ENCODE data around the gene SPECC1.

The SPECC1 gene

DNA sequence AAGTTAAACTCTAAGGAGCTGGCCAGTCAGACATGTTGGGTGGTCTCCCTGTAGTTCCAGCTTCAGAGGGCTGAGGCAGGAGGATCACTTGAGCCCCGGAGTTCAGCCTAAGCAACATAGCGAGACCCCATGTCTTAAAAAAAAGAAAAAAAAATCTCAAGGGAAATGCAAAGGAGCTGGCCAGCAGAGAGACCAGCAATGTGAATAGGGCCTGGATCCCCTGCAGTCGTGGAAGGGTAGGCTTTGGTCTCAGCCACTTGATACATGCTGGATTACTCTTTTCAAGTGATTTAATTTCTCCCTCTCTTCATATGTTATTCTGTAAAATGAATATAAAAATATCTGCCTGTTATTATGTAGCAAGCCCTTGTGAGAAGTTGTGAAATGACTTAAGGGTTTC is 207.7 kb downstream of the SPECC1 start:
- WGBS, result 89% methylated on average over 3 of the region's 3 CpGs
- H3K9me3 ChIP-seq (ENCODE audit: control insufficient read depth, low read length), result peaks cover 4% of the 10 kb centered on the region

DNA sequence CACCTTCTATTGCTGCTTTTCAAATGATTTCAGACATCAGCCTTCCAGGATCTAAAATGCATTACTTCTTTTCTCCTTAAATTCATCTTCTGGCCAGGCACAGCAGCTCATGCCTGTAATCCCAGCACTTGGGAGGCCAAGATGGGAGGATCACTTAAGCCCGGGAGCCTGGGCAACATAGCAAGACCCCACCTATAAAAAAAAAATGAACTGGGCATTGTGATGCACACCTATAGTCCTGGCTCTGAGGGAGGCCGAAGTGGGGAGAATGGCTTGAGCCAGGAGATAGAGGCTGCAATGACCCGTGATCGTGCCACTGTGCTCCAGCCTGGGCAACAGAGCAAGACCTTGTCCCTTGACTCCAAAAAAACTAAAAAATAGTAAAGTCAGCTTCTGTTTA is 208.5 kb downstream of the SPECC1 start:
- Histone ChIP-seq H4K8ac (ENCODE audit: low read length) (no peak overlapping the region), H3K9me3 (ENCODE audit: control insufficient read depth, low read length) (peaks cover 4% of the 10 kb centered on the region), H3K27me3 (ENCODE audit: control insufficient read depth in 1 of 2, insufficient read depth in 1 of 2, low read length in 2 of 2) (no peaks in the 10 kb centered on the region), H3K4me2 (ENCODE audit: low read length, poor library complexity, severe bottlenecking) (no peak overlapping the region), H3K4ac (ENCODE audit: low read depth in 1 of 2, low read length in 2 of 2) (no peak overlapping the region), H3K18ac (ENCODE audit: low read depth in 1 of 2, low read length in 2 of 2) (no peak overlapping the region), H2BK12ac (ENCODE audit: low read length in 2 of 2) (no peak overlapping the region), H3K4me1 (ENCODE audit: control insufficient read depth, insufficient read depth, low read depth, low read length) (peaks cover 15% of the 10 kb centered on the region), H3K4me3 (ENCODE audit: insufficient read depth in 1 of 2, low read depth in 1 of 2, low read length in 2 of 2) (no peak overlapping the region), H2BK15ac (ENCODE audit: low read depth, poor library complexity, severe bottlenecking) (no peak overlapping the region), H3K27ac (ENCODE audit: low read length, poor library complexity, severe bottlenecking) (no peak overlapping the region), H3K9ac (ENCODE audit: low read length) (no peak overlapping the region), H2BK5ac (ENCODE audit: low read depth, low read length, poor library complexity, severe bottlenecking) (no peak overlapping the region), H2AFZ (ENCODE audit: low read depth, low read length) (no peak overlapping the region), H2BK120ac (ENCODE audit: low read depth, low read length) (no peak overlapping the region), H4K91ac (ENCODE audit: low read length) (no peak overlapping the region), H3K79me1 (replicated peaks; ENCODE audit: low read length, poor library complexity, severe bottlenecking) (peaks cover 19% of the 10 kb centered on the region), H3K14ac (ENCODE audit: low read length in 2 of 2) (no peak overlapping the region), H3K36me3 (ENCODE audit: control insufficient read depth in 1 of 2, insufficient read depth in 2 of 2, low read depth in 1 of 2, low read length in 2 of 2) (peaks cover 0 to 3% of the 10 kb centered on the region in 2 experiments), H3K23ac (ENCODE audit: low read length in 2 of 2) (no peak overlapping the region), H2AK5ac (ENCODE audit: low read length, severe bottlenecking) (no peak overlapping the region)
- WGBS, result 96% methylated on average over 4 of the region's 4 CpGs
- no peak for DNase-seq

More for the DNA sequence above, 207.7 kb downstream of the SPECC1 start:
- no peak overlapping the region for H3K14ac ChIP-seq (ENCODE audit: low read length in 2 of 2)
- no peak overlapping the region for H2AFZ ChIP-seq (ENCODE audit: low read depth, low read length)
- H3K27ac ChIP-seq (ENCODE audit: low read length, poor library complexity, severe bottlenecking), result peak overlapping the region; percentile 72
- H3K4me3 ChIP-seq (ENCODE audit: insufficient read depth in 1 of 2, low read depth in 1 of 2, low read length in 2 of 2), result no peak overlapping the region
- H3K18ac ChIP-seq (ENCODE audit: low read depth in 1 of 2, low read length in 2 of 2), result no peak overlapping the region
- no peak overlapping the region for H4K8ac ChIP-seq (ENCODE audit: low read length)
- no peak overlapping the region for H2BK15ac ChIP-seq (ENCODE audit: low read depth, poor library complexity, severe bottlenecking)
- peaks cover 0 to 4% of the 10 kb centered on the region in 2 experiments for H3K36me3 ChIP-seq (ENCODE audit: control insufficient read depth in 1 of 2, insufficient read depth in 2 of 2, low read depth in 1 of 2, low read length in 2 of 2)
- H4K91ac ChIP-seq (ENCODE audit: low read length), result no peak overlapping the region
- no peak overlapping the region for H3K9ac ChIP-seq (ENCODE audit: low read length)
- no peak overlapping the region for H2BK12ac ChIP-seq (ENCODE audit: low read length in 2 of 2)
- H2BK5ac ChIP-seq (ENCODE audit: low read depth, low read length, poor library complexity, severe bottlenecking), result no peak overlapping the region
- no peaks in the 10 kb centered on the region for H3K27me3 ChIP-seq (ENCODE audit: control insufficient read depth in 1 of 2, insufficient read depth in 1 of 2, low read length in 2 of 2)
- H2AK5ac ChIP-seq (ENCODE audit: low read length, severe bottlenecking), result no peak overlapping the region
- no peak overlapping the region for H3K23ac ChIP-seq (ENCODE audit: low read length in 2 of 2)
- H3K79me1 ChIP-seq (replicated peaks; ENCODE audit: low read length, poor library complexity, severe bottlenecking), result peaks cover 24% of the 10 kb centered on the region
- H2BK120ac ChIP-seq (ENCODE audit: low read depth, low read length), result no peak overlapping the region
- DNase-seq, result no peak
- no peak overlapping the region for H3K4ac ChIP-seq (ENCODE audit: low read depth in 1 of 2, low read length in 2 of 2)
- H3K4me1 ChIP-seq (ENCODE audit: control insufficient read depth, insufficient read depth, low read depth, low read length), result peaks cover 15% of the 10 kb centered on the region
- no peak overlapping the region for H3K4me2 ChIP-seq (ENCODE audit: low read length, poor library complexity, severe bottlenecking)

DNA sequence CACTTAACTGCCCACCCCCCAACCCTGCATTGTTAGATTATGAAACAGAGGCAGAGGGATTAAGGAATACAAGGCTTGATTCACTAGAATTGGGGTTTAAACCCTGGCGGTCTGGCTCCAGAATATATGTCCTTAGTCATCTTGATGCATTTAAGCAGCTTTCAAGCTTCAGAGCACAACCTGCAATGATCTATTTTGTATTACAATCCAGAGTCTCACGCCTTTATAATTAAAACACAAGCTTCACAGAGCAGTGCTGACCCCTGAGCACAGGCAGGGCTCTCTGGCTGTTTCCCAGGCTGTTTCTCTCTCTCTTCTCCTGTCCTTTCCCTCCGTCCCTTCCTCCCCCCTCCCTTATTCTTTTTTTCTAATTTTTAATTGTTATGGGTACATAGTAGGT is 209.1 kb downstream of the SPECC1 start:
- Histone ChIP-seq H3K18ac (ENCODE audit: low read depth in 1 of 2, low read length in 2 of 2) (no peak overlapping the region), H2AFZ (ENCODE audit: low read depth, low read length) (no peak overlapping the region), H3K23ac (ENCODE audit: low read length in 2 of 2) (no peak overlapping the region), H3K36me3 (ENCODE audit: control insufficient read depth in 1 of 2, insufficient read depth in 2 of 2, low read depth in 1 of 2, low read length in 2 of 2) (peaks cover 0 to 3% of the 10 kb centered on the region in 2 experiments), H3K9me3 (ENCODE audit: control insufficient read depth, low read length) (peaks cover 4% of the 10 kb centered on the region), H4K91ac (ENCODE audit: low read length) (no peak overlapping the region), H2BK5ac (ENCODE audit: low read depth, low read length, poor library complexity, severe bottlenecking) (no peak overlapping the region), H2BK120ac (ENCODE audit: low read depth, low read length) (no peak overlapping the region), H3K79me1 (replicated peaks; ENCODE audit: low read length, poor library complexity, severe bottlenecking) (peaks cover 18% of the 10 kb centered on the region), H3K4ac (ENCODE audit: low read depth in 1 of 2, low read length in 2 of 2) (no peak overlapping the region), H2BK15ac (ENCODE audit: low read depth, poor library complexity, severe bottlenecking) (no peak overlapping the region), H3K4me3 (ENCODE audit: insufficient read depth in 1 of 2, low read depth in 1 of 2, low read length in 2 of 2) (no peak overlapping the region), H3K9ac (ENCODE audit: low read length) (no peak overlapping the region), H2BK12ac (ENCODE audit: low read length in 2 of 2) (no peak overlapping the region), H4K8ac (ENCODE audit: low read length) (no peak overlapping the region), H3K27me3 (ENCODE audit: control insufficient read depth in 1 of 2, insufficient read depth in 1 of 2, low read length in 2 of 2) (no peaks in the 10 kb centered on the region), H3K27ac (ENCODE audit: low read length, poor library complexity, severe bottlenecking) (no peak overlapping the region), H3K4me2 (ENCODE audit: low read length, poor library complexity, severe bottlenecking) (no peak overlapping the region), H2AK5ac (ENCODE audit: low read length, severe bottlenecking) (no peak overlapping the region), H3K4me1 (ENCODE audit: control insufficient read depth, insufficient read depth, low read depth, low read length) (peaks cover 15% of the 10 kb centered on the region), H3K14ac (ENCODE audit: low read length in 2 of 2) (no peak overlapping the region)
- DNase-seq, result no peak
- 93% methylated on average over 2 of the region's 3 CpGs for WGBS

DNA sequence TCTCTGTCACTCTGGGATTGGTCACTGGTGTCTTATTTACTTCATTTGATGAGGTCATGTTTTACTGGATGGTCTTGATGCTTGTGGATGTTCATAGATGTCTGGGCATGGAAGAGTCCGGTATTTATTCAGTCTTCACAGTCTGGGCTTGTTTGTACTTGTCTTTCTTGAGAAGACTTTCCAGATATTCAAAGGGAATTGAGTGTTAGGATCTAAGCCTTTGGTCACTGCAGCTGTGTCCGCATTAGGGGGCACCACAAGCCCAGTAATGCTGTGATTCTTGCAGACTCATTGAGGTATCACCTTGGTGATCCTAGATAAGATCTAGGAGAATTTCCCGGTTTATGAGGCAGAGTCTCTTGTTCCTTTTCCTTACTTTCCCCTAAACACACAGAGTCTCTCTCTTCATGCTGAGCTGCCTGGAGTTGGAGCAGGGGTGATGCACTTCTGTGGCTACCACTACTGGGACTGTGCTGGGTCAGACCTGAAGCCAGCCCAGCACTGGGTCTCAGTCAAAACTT is 214.7 kb downstream of the SPECC1 start:
- Histone ChIP-seq H2AFZ (ENCODE audit: low read depth, low read length) (no peak overlapping the region), H3K27ac (ENCODE audit: low read length, poor library complexity, severe bottlenecking) (no peak overlapping the region), H3K4me2 (ENCODE audit: low read length, poor library complexity, severe bottlenecking) (no peak overlapping the region), H3K4me1 (ENCODE audit: control insufficient read depth, insufficient read depth, low read depth, low read length) (peaks cover 18% of the 10 kb centered on the region), H3K23ac (ENCODE audit: low read length in 2 of 2) (no peak overlapping the region), H3K9me3 (ENCODE audit: control insufficient read depth, low read length) (peaks cover 4% of the 10 kb centered on the region), H3K79me1 (replicated peaks; ENCODE audit: low read length, poor library complexity, severe bottlenecking) (peaks cover 20% of the 10 kb centered on the region), H2BK5ac (ENCODE audit: low read depth, low read length, poor library complexity, severe bottlenecking) (no peak overlapping the region), H3K27me3 (ENCODE audit: control insufficient read depth in 1 of 2, insufficient read depth in 1 of 2, low read length in 2 of 2) (no peaks in the 10 kb centered on the region), H4K8ac (ENCODE audit: low read length) (no peak overlapping the region), H3K14ac (ENCODE audit: low read length in 2 of 2) (peak overlapping the region in 1 of 2 experiments; percentile 18), H2BK15ac (ENCODE audit: low read depth, poor library complexity, severe bottlenecking) (no peak overlapping the region), H3K18ac (ENCODE audit: low read depth in 1 of 2, low read length in 2 of 2) (peak overlapping the region; percentile 23 to 78), H3K36me3 (ENCODE audit: control insufficient read depth in 1 of 2, insufficient read depth in 2 of 2, low read depth in 1 of 2, low read length in 2 of 2) (peaks cover 0 to 7% of the 10 kb centered on the region in 2 experiments), H2BK12ac (ENCODE audit: low read length in 2 of 2) (peak overlapping the region in 1 of 2 experiments; percentile 42), H3K4me3 (ENCODE audit: insufficient read depth in 1 of 2, low read depth in 1 of 2, low read length in 2 of 2) (no peak overlapping the region), H3K9ac (ENCODE audit: low read length) (no peak overlapping the region), H2BK120ac (ENCODE audit: low read depth, low read length) (no peak overlapping the region), H4K91ac (ENCODE audit: low read length) (no peak overlapping the region), H2AK5ac (ENCODE audit: low read length, severe bottlenecking) (peak overlapping the region; percentile 75), H3K4ac (ENCODE audit: low read depth in 1 of 2, low read length in 2 of 2) (peak overlapping the region in 1 of 2 experiments; percentile 41)
- 89% methylated on average over 3 of the region's 3 CpGs for WGBS
- peak; percentile 10 for DNase-seq

All from mesenchymal stem cell (in vitro differentiated cells and primary cell).